ENCODE measurements around the gene RREB1. TPM values are rescaled to one million over a fixed set of nuclear protein-coding genes. Genes with fewer than 3 reads are reported as not detected.

The RREB1 gene
- total and polyA plus RNA-seq, 4 experiments from 2014 or later = 0.50 to 43.4 (median 25.2) TPM

GRCh38 chr6:7241709-7242645 is 134.2 kb downstream of the RREB1 start:
- H3K27me3 ChIP-seq (ENCODE audit: insufficient read depth, low read length) = no peaks in the 10 kb centered on the region
- Mint-ChIP-seq H3K36me3 (peaks cover 3 to 41% of the 10 kb centered on the region in 2 donors), H3K9me3 (peaks cover 0 to 3% (median 0%) of the 10 kb centered on the region in 8 donors)

GRCh38 chr6:7242835-7243178 is 135.0 kb downstream of the RREB1 start:
- ChIA-PET POLR2A (ENCODE audit: partially characterized antibody) (no interaction called here), CTCF (ENCODE audit: partially characterized antibody) (interaction anchor here (0.7 to 4.5 kb wide), 22 partner anchors 8 to 634 kb away, joined by 3 to 55 read pairs (median 4); no protein-coding TSS in a partner anchor)
- Mint-ChIP-seq H3K4me3 (no peak overlapping the region), H3K27ac (peak overlapping the region in 6 of 7 donors; percentile 5 to 74 (median 51)), H3K36me3 (peaks cover 3 to 47% of the 10 kb centered on the region in 2 donors), H3K9me3 (peaks cover 0 to 3% (median 0%) of the 10 kb centered on the region in 8 donors), H3K4me1 (peaks cover 8 to 21% (median 9%) of the 10 kb centered on the region in 4 donors), H3K27me3 (no peaks in the 10 kb centered on the region)
- DNase-seq = no peak
- Histone ChIP-seq H3K27ac (ENCODE audit: low read depth, low read length) (no peak overlapping the region), H3K4me1 (ENCODE audit: insufficient read depth, low read length) (peaks cover 6% of the 10 kb centered on the region), H3K4me3 (ENCODE audit: low read length in 2 of 2) (no peak overlapping the region), H3K27me3 (ENCODE audit: insufficient read depth, low read length) (no peaks in the 10 kb centered on the region), H3K36me3 (ENCODE audit: insufficient read depth, low read length) (peaks cover 30% of the 10 kb centered on the region), H3K9me3 (ENCODE audit: control insufficient read depth in 1 of 2, low read length in 2 of 2) (no peaks in the 10 kb centered on the region)
- intact Hi-C loops (cut with micrococcal nuclease) = loop anchor here (1.0 to 2.0 kb wide), 5 partner anchors 156 to 686 kb away; no protein-coding TSS in a partner anchor

More at GRCh38 chr6:7241709-7242645, 134.2 kb downstream of the RREB1 start:
- H3K27me3 Mint-ChIP-seq = no peaks in the 10 kb centered on the region
- no peak overlapping the region for H3K4me3 Mint-ChIP-seq
- H3K4me1 ChIP-seq (ENCODE audit: insufficient read depth, low read length) = peaks cover 6% of the 10 kb centered on the region
- no peaks in the 10 kb centered on the region for H3K9me3 ChIP-seq (ENCODE audit: control insufficient read depth in 1 of 2, low read length in 2 of 2)
- H3K27ac Mint-ChIP-seq = peak overlapping the region in 3 of 7 donors; percentile 28 to 57 (median 52)
- no peak for DNase-seq
- CTCF ChIA-PET (ENCODE audit: partially characterized antibody) = interaction anchor here (1.0 to 4.5 kb wide), 4 partner anchors 9 to 565 kb away, joined by 3 to 55 read pairs (median 12); no protein-coding TSS in a partner anchor
- H3K4me3 ChIP-seq (ENCODE audit: low read length in 2 of 2) = no peak overlapping the region
- intact Hi-C loops (cut with micrococcal nuclease) = loop anchor here (2.0 kb wide), 2 partner anchors 155 to 453 kb away; no protein-coding TSS in a partner anchor
- H3K36me3 ChIP-seq (ENCODE audit: insufficient read depth, low read length) = peaks cover 23% of the 10 kb centered on the region
- H3K27ac ChIP-seq (ENCODE audit: low read depth, low read length) = no peak overlapping the region
- POLR2A ChIA-PET (ENCODE audit: partially characterized antibody) = no interaction called here
- peaks cover 8 to 21% (median 9%) of the 10 kb centered on the region in 4 donors for H3K4me1 Mint-ChIP-seq

- Mint-ChIP-seq H3K4me1 (peaks cover 8 to 21% (median 9%) of the 10 kb centered on the region in 4 donors), H3K4me3 (no peak overlapping the region), H3K27ac (peak overlapping the region; percentile 7 to 74 (median 37)), H3K27me3 (no peaks in the 10 kb centered on the region), H3K36me3 (peaks cover 5 to 52% of the 10 kb centered on the region in 2 donors), H3K9me3 (peaks cover 0 to 3% (median 0%) of the 10 kb centered on the region in 8 donors)
- Histone ChIP-seq H3K36me3 (ENCODE audit: insufficient read depth, low read length) (peaks cover 36% of the 10 kb centered on the region), H3K4me1 (ENCODE audit: insufficient read depth, low read length) (peaks cover 6% of the 10 kb centered on the region), H3K27ac (ENCODE audit: low read depth, low read length) (no peak overlapping the region), H3K27me3 (ENCODE audit: insufficient read depth, low read length) (no peaks in the 10 kb centered on the region), H3K4me3 (ENCODE audit: low read length in 2 of 2) (no peak overlapping the region), H3K9me3 (ENCODE audit: control insufficient read depth in 1 of 2, low read length in 2 of 2) (no peaks in the 10 kb centered on the region)
- intact Hi-C loops (cut with micrococcal nuclease) = loop anchor here (1.0 to 2.0 kb wide), 5 partner anchors 157 to 686 kb away; no protein-coding TSS in a partner anchor
- ChIA-PET CTCF (ENCODE audit: partially characterized antibody) (interaction anchor here (0.7 to 4.5 kb wide), 31 partner anchors 9 to 635 kb away, joined by 3 to 55 read pairs (median 4); no protein-coding TSS in a partner anchor), POLR2A (ENCODE audit: partially characterized antibody) (interaction anchor here (0.5 kb wide), 1 partner anchor 566 kb away, joined by 3 read pairs; no protein-coding TSS in a partner anchor)
- DNase-seq = peak; percentile 58 to 69 (median 61)
These were observed 135.6 kb downstream of the RREB1 start for GRCh38 chr6:7243179-7243981.

DNA sequence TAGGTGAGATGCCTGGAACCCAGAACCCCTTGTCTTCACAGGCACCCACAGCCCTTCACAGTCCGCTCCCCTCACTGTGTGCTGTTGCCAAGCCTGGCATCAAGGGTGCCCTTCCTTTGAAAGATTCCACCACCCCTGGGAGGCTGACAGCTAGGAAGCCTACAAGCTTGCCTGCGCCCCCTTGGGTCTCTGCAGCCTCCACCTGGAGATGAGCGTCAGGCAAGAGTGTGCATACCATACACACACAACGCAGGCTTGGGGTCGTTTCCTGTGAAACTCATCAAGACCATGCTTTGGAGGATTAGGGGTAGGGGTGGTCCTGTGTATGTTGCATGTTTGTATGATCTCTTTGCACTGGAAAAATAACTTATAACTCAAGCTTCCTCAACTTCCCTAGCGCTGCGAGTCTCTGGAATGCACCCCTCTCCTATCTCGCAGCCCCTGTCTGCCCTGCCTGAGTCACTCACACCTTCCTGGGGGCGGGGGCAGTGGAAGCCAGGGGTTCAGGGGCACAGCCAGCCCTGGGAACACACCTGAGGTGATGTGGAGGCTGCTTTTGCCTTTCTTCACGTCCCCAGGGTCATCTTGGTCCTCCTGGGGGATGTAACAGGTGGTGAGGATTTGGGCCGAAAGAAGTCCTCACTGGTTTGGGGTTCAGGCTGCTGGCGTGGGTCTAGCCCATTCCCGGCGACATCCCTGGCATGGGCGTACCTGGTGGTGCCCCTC is 138.1 kb downstream of the RREB1 start:
- no peaks in the 10 kb centered on the region for H3K27me3 Mint-ChIP-seq
- H3K27me3 ChIP-seq (ENCODE audit: insufficient read depth, low read length) = no peaks in the 10 kb centered on the region
- H3K9me3 Mint-ChIP-seq = peaks cover 0 to 3% (median 0%) of the 10 kb centered on the region in 8 donors
- POLR2A ChIA-PET (ENCODE audit: partially characterized antibody) = no interaction called here
- no peak overlapping the region for H3K27ac Mint-ChIP-seq
- intact Hi-C loops (cut with micrococcal nuclease) = no loop called here
- CTCF ChIA-PET (ENCODE audit: partially characterized antibody) = interaction anchor here (1.2 to 3.5 kb wide), 2 partner anchors 9 to 11 kb away, joined by 3 to 12 read pairs; no protein-coding TSS in a partner anchor
- no peak overlapping the region for H3K27ac ChIP-seq (ENCODE audit: low read depth, low read length)
- H3K4me3 Mint-ChIP-seq = no peak overlapping the region
- H3K4me3 ChIP-seq (ENCODE audit: low read length in 2 of 2) = no peak overlapping the region
- H3K4me1 ChIP-seq (ENCODE audit: insufficient read depth, low read length) = peaks cover 6% of the 10 kb centered on the region
- peaks cover 5 to 17% (median 8%) of the 10 kb centered on the region in 4 donors for H3K4me1 Mint-ChIP-seq
- H3K36me3 Mint-ChIP-seq = peaks cover 16 to 57% of the 10 kb centered on the region in 2 donors
- H3K36me3 ChIP-seq (ENCODE audit: insufficient read depth, low read length) = peaks cover 45% of the 10 kb centered on the region
- no peaks in the 10 kb centered on the region for H3K9me3 ChIP-seq (ENCODE audit: control insufficient read depth in 1 of 2, low read length in 2 of 2)
- DNase-seq = no peak

DNA sequence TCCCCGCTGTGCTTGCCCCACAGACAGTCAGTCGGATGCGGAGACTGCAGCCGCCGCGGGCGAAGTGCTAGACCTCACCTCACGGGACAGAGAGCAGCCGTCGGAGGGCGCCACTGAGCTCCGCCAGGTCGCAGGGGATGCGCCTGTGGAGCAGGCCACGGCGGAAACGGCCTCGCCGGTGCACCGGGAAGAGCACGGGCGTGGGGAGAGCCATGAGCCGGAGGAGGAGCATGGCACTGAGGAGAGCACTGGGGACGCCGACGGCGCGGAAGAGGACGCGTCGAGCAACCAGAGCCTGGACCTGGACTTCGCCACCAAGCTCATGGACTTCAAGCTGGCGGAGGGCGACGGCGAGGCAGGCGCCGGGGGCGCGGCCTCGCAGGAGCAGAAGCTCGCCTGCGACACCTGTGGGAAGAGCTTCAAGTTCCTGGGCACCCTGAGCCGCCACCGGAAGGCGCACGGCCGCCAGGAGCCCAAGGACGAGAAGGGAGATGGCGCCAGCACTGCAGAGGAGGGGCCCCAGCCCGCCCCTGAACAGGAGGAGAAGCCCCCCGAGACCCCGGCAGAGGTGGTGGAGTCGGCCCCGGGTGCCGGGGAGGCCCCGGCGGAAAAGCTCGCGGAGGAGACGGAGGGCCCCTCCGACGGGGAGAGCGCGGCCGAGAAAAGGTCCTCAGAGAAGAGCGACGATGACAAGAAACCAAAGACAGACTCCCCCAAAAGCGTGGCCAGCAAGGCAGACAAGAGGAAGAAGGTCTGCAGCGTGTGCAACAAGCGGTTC is 138.8 kb downstream of the RREB1 start:
- Histone ChIP-seq H3K27ac (ENCODE audit: low read depth, low read length) (no peak overlapping the region), H3K4me1 (ENCODE audit: insufficient read depth, low read length) (peaks cover 6% of the 10 kb centered on the region), H3K27me3 (ENCODE audit: insufficient read depth, low read length) (no peaks in the 10 kb centered on the region), H3K36me3 (ENCODE audit: insufficient read depth, low read length) (peaks cover 45% of the 10 kb centered on the region), H3K4me3 (ENCODE audit: low read length in 2 of 2) (no peak overlapping the region), H3K9me3 (ENCODE audit: control insufficient read depth in 1 of 2, low read length in 2 of 2) (no peaks in the 10 kb centered on the region)
- H3K4me1 Mint-ChIP-seq = peaks cover 5 to 17% (median 8%) of the 10 kb centered on the region in 4 donors
- DNase-seq = no peak
- H3K36me3 Mint-ChIP-seq = peaks cover 20 to 52% of the 10 kb centered on the region in 2 donors
- H3K9me3 Mint-ChIP-seq = peaks cover 0 to 3% (median 0%) of the 10 kb centered on the region in 8 donors
- H3K4me3 Mint-ChIP-seq = no peak overlapping the region
- ChIA-PET CTCF (ENCODE audit: partially characterized antibody) (interaction anchor here (1.2 kb wide), 1 partner anchor 8 kb away, joined by 5 read pairs; no protein-coding TSS in a partner anchor), POLR2A (ENCODE audit: partially characterized antibody) (no interaction called here)
- H3K27me3 Mint-ChIP-seq = no peaks in the 10 kb centered on the region
- no peak overlapping the region for H3K27ac Mint-ChIP-seq
- intact Hi-C loops (cut with micrococcal nuclease) = no loop called here

- Mint-ChIP-seq H3K4me1 (peaks cover 5 to 12% (median 8%) of the 10 kb centered on the region in 4 donors), H3K4me3 (no peak overlapping the region), H3K9me3 (peaks cover 0 to 3% (median 0%) of the 10 kb centered on the region in 8 donors), H3K27me3 (no peaks in the 10 kb centered on the region), H3K36me3 (peaks cover 20 to 48% of the 10 kb centered on the region in 2 donors), H3K27ac (no peak overlapping the region)
- Histone ChIP-seq H3K27ac (ENCODE audit: low read depth, low read length) (no peak overlapping the region), H3K9me3 (ENCODE audit: control insufficient read depth in 1 of 2, low read length in 2 of 2) (no peaks in the 10 kb centered on the region), H3K27me3 (ENCODE audit: insufficient read depth, low read length) (no peaks in the 10 kb centered on the region), H3K4me3 (ENCODE audit: low read length in 2 of 2) (no peak overlapping the region), H3K36me3 (ENCODE audit: insufficient read depth, low read length) (peaks cover 47% of the 10 kb centered on the region), H3K4me1 (ENCODE audit: insufficient read depth, low read length) (peaks cover 6% of the 10 kb centered on the region)
- ChIA-PET POLR2A (ENCODE audit: partially characterized antibody) (no interaction called here), CTCF (ENCODE audit: partially characterized antibody) (interaction anchor here (1.2 kb wide), 1 partner anchor 8 kb away, joined by 5 read pairs; no protein-coding TSS in a partner anchor)
- DNase-seq = no peak
- intact Hi-C loops (cut with micrococcal nuclease) = no loop called here
These were observed 139.4 kb downstream of the RREB1 start for GRCh38 chr6:7247179-7247456.
